Type B pancreatic cell (in vitro differentiated cells): ENCODE measurements around the gene ADIPOR2. TPM values are rescaled to one million over a fixed set of nuclear protein-coding genes. Genes with fewer than 3 reads are reported as not detected.

Source experiments
- DNase-seq: peaks from one replicate; pipeline ENCODE4 v3.0.0; 2021; ENCODE audit warnings: mixed read lengths; ENCODE audit not compliant: unreplicated experiment; ENCODE audit errors: extremely low spot score
- H3K27ac Mint-ChIP-seq: 2 replicates; pipeline ENCODE4 v1.8.0; 2021; ENCODE audit warnings: mild to moderate bottlenecking, mixed read lengths
- H3K27me3 Mint-ChIP-seq: 2 replicates; pipeline ENCODE4 v1.8.0; 2021; ENCODE audit warnings: mixed read lengths
- H3K36me3 Mint-ChIP-seq: 2 replicates; pipeline ENCODE4 v1.8.0; 2021; ENCODE audit warnings: mixed read lengths
- H3K4me1 Mint-ChIP-seq: one replicate; pipeline ENCODE4 v1.8.0; 2021; ENCODE audit warnings: mixed read lengths; ENCODE audit not compliant: unreplicated experiment
- H3K4me3 Mint-ChIP-seq: 2 replicates; pipeline ENCODE4 v1.8.0; 2021; ENCODE audit warnings: mild to moderate bottlenecking, mixed read lengths
- H3K9me3 Mint-ChIP-seq: 2 replicates; pipeline ENCODE4 v1.8.0; 2021; ENCODE audit warnings: mixed read lengths
- CTCF ChIP-seq: fragments of 200-600 bp; sonication (generic); conservative IDR thresholded peaks from 2 replicates; pipeline ENCODE4 v1.5.0; 2021; ENCODE audit warnings: antibody characterized with exemption, mild to moderate bottlenecking
- total RNA-seq: library from RNA; stranded (reverse); gene quantifications from 2 replicates; pipeline ENCODE4 v1.2.1, GENCODE V29; 2021; ENCODE audit warnings: low replicate concordance

Gene ADIPOR2
- total RNA-seq, 1 donor from 2014 or later, result 49.2 TPM

- Mint-ChIP-seq H3K9me3 (no peaks in the 10 kb centered on the region), H3K36me3 (no peaks in the 10 kb centered on the region), H3K4me3 (no peak overlapping the region), H3K27ac (no peak overlapping the region), H3K27me3 (peaks cover 71% of the 10 kb centered on the region), H3K4me1 (peaks cover 4% of the 10 kb centered on the region)
- no peak for DNase-seq
- TF ChIP-seq CTCF, result no peak
These were observed 138.5 kb downstream of the ADIPOR2 start for GRCh38 chr12:1829306-1829900.

- Mint-ChIP-seq H3K9me3 (no peaks in the 10 kb centered on the region), H3K27ac (peak overlapping the region; percentile 46), H3K36me3 (no peaks in the 10 kb centered on the region), H3K27me3 (peaks cover 68% of the 10 kb centered on the region), H3K4me3 (no peak overlapping the region), H3K4me1 (peaks cover 4% of the 10 kb centered on the region)
- no peak for TF ChIP-seq CTCF
- DNase-seq, result no peak
These were observed 139.6 kb downstream of the ADIPOR2 start for GRCh38 chr12:1830401-1830845.

GRCh38 chr12:1830981-1831963, 140.4 kb downstream of the ADIPOR2 start:
- Mint-ChIP-seq H3K9me3 (no peaks in the 10 kb centered on the region), H3K4me3 (no peak overlapping the region), H3K27me3 (peaks cover 60% of the 10 kb centered on the region), H3K36me3 (no peaks in the 10 kb centered on the region), H3K4me1 (peaks cover 4% of the 10 kb centered on the region), H3K27ac (peak overlapping the region; percentile 46)
- no peak for TF ChIP-seq CTCF
- peak; percentile 79 for DNase-seq

- Mint-ChIP-seq H3K9me3 (no peaks in the 10 kb centered on the region), H3K27ac (no peak overlapping the region), H3K36me3 (no peaks in the 10 kb centered on the region), H3K4me1 (peaks cover 13% of the 10 kb centered on the region), H3K27me3 (peaks cover 69% of the 10 kb centered on the region), H3K4me3 (no peak overlapping the region)
- DNase-seq, result no peak
- TF ChIP-seq CTCF, result no peak
These were observed 142.1 kb downstream of the ADIPOR2 start for GRCh38 chr12:1832801-1833595.

GRCh38 chr12:1833596-1834028, 142.7 kb downstream of the ADIPOR2 start:
- Mint-ChIP-seq H3K4me1 (peaks cover 19% of the 10 kb centered on the region), H3K36me3 (no peaks in the 10 kb centered on the region), H3K27me3 (peaks cover 73% of the 10 kb centered on the region), H3K9me3 (no peaks in the 10 kb centered on the region), H3K4me3 (no peak overlapping the region), H3K27ac (no peak overlapping the region)
- no peak for TF ChIP-seq CTCF
- no peak for DNase-seq
